H1 (cell line): ENCODE results near the gene SLC22A14. TPM values are rescaled to one million over a fixed set of nuclear protein-coding genes. Genes with fewer than 3 reads are reported as not detected.
"Not testable (repeated sequence)": the region's sequence is repeated elsewhere in the genome, so short reads cannot be mapped to it uniquely, and the experiment has no call there.

Experiments used
- CTCF ChIA-PET: fragments of 300-600 bp; sonication (Branson Sonifier 250); formaldehyde crosslinking; loops from one replicate; lab custom pipeline; 2021; ENCODE audit not compliant: partially characterized antibody; lab: Charles Lee
- POLR2A ChIA-PET: fragments of 300-600 bp; sonication (Branson Sonifier 250); formaldehyde crosslinking; loops from one replicate; lab custom pipeline; 2021; ENCODE audit warnings: inconsistent platforms; ENCODE audit not compliant: partially characterized antibody; lab: Charles Lee
- DNase-seq, 2 experiments: peaks; one replicate each; pipeline versions ENCODE4 v3.0.0 to v3.0.0-alpha.2; 2010 to 2022; ENCODE audit warnings: low spot score in 2 of 2, low read depth in 1 of 2, mixed read lengths in 1 of 2
- FAIRE-seq: peaks from 2 replicates; lab custom pipeline; 2011; peaks lifted over from hg19 to GRCh38; lab: Jason Lieb, UNC
- H2AFZ ChIP-seq: 2 replicates; pipeline ENCODE4 v1.8.1; 2012; ENCODE audit warnings: low read length, inconsistent platforms
- H2AK5ac ChIP-seq: 2 replicates; pipeline ENCODE4 v1.6.1; 2013; ENCODE audit warnings: low read depth, low read length
- H2BK120ac ChIP-seq: replicated peaks from 2 replicates; pipeline ENCODE3; 2013; ENCODE audit warnings: low read depth, low read length, inconsistent platforms
- H2BK12ac ChIP-seq: 2 replicates; pipeline ENCODE4 v1.6.1; 2013; ENCODE audit warnings: low read depth, low read length
- H2BK15ac ChIP-seq: 2 replicates; pipeline ENCODE4 v1.6.1; 2013; ENCODE audit warnings: low read length
- H2BK20ac ChIP-seq: 2 replicates; pipeline ENCODE4 v1.6.1; 2013; ENCODE audit warnings: low read length
- H2BK5ac ChIP-seq: 2 replicates; pipeline ENCODE4 v1.6.1; 2013; ENCODE audit warnings: low read depth, low read length
- H3K14ac ChIP-seq: 2 replicates; pipeline ENCODE4 v1.6.1; 2013; ENCODE audit warnings: inconsistent platforms; ENCODE audit not compliant: insufficient read length
- H3K18ac ChIP-seq: 2 replicates; pipeline ENCODE4 v1.6.1; 2013; ENCODE audit warnings: low read length; ENCODE audit errors: extremely low read depth
- H3K23ac ChIP-seq: 2 replicates; pipeline ENCODE4 v1.6.1; 2013; ENCODE audit warnings: inconsistent platforms; ENCODE audit not compliant: insufficient read length
- H3K23me2 ChIP-seq: 2 replicates; pipeline ENCODE4 v1.6.1; 2013; ENCODE audit warnings: low read depth, low read length
- H3K27ac ChIP-seq: 2 replicates; pipeline ENCODE4 v1.6.1; 2011; ENCODE audit warnings: low read depth, low read length, inconsistent platforms
- H3K27me3 ChIP-seq, 4 experiments: replicated peaks in 1 of 4; 1 replicate in 1 of 4; 2 replicates in 3 of 4; pipeline versions ENCODE4 v1.6.1 to v1.8.1; 2011 to 2013; ENCODE audit warnings: low read length in 3 of 4, mild to moderate bottlenecking in 3 of 4, inconsistent platforms in 2 of 4, mixed read lengths in 2 of 4, moderate library complexity in 1 of 4; ENCODE audit not compliant: control insufficient read depth in 3 of 4, insufficient read depth in 3 of 4; ENCODE audit errors: extremely low read depth in 1 of 4
- H3K36me3 ChIP-seq, 4 experiments: 2 replicates each; pipeline versions ENCODE4 v1.6.1 to v1.8.1; 2011 to 2013; ENCODE audit warnings: mild to moderate bottlenecking in 4 of 4, low read length in 3 of 4, moderate library complexity in 2 of 4, control low read depth in 1 of 4, inconsistent platforms in 1 of 4; ENCODE audit not compliant: insufficient read depth in 4 of 4, control insufficient read depth in 2 of 4
- H3K4ac ChIP-seq: replicated peaks from 2 replicates; pipeline ENCODE3; 2013; ENCODE audit warnings: low read length, low read depth, mixed read lengths, inconsistent platforms; ENCODE audit not compliant: insufficient read length
- H3K4me1 ChIP-seq, 4 experiments: replicated peaks in 1 of 4; 1 replicate in 1 of 4; 2 replicates in 3 of 4; pipeline versions ENCODE4 v1.6.1 to v1.8.1; 2011 to 2013; ENCODE audit warnings: low read length in 3 of 4, inconsistent platforms in 2 of 4, mixed read lengths in 1 of 4; ENCODE audit not compliant: insufficient read depth in 4 of 4, control insufficient read depth in 3 of 4
- H3K4me2 ChIP-seq, 2 experiments: 2 replicates each; pipeline versions ENCODE4 v1.6.1 to v1.8.1; 2011 to 2013; ENCODE audit warnings: low read depth in 2 of 2, low read length in 2 of 2, control low read depth in 1 of 2, inconsistent platforms in 1 of 2, mild to moderate bottlenecking in 1 of 2; ENCODE audit not compliant: insufficient read depth in 1 of 2
- H3K4me3 ChIP-seq, 4 experiments: fragments of 200-600, 300-600 bp in 1 of 4; sonication (generic), shearing (Covaris generic), sonication (Bioruptor Twin) in 1 of 4; 2 replicates each; pipeline versions ENCODE4 v1.5.1 to v1.8.1; 2011 to 2016; ENCODE audit warnings: low read length in 4 of 4, low read depth in 3 of 4, control low read depth in 2 of 4, inconsistent platforms in 2 of 4, mild to moderate bottlenecking in 2 of 4, mixed read lengths in 1 of 4, moderate library complexity in 1 of 4; ENCODE audit not compliant: insufficient read depth in 2 of 4; ENCODE audit errors: extremely low read depth in 1 of 4
- H3K56ac ChIP-seq: replicated peaks from 2 replicates; pipeline ENCODE3; 2013; ENCODE audit warnings: low read depth, mild to moderate bottlenecking, mixed read lengths, low read length, inconsistent platforms; ENCODE audit not compliant: insufficient read length
- H3K79me1 ChIP-seq: 2 replicates; pipeline ENCODE4 v1.6.1; 2013; ENCODE audit warnings: low read depth, low read length, control low read depth
- H3K79me2 ChIP-seq, 2 experiments: 2 replicates each; pipeline versions ENCODE4 v1.6.1 to v1.8.1; 2012 to 2013; ENCODE audit warnings: low read length in 2 of 2, mild to moderate bottlenecking in 2 of 2, inconsistent platforms in 1 of 2; ENCODE audit not compliant: insufficient read depth in 2 of 2, control insufficient read depth in 1 of 2
- H3K9ac ChIP-seq, 4 experiments: replicated peaks in 1 of 4; 1 replicate in 1 of 4; 2 replicates in 3 of 4; pipeline versions ENCODE4 v1.6.1 to v1.8.1; 2011 to 2013; ENCODE audit warnings: low read depth in 3 of 4, low read length in 3 of 4, control low read depth in 2 of 4, mild to moderate bottlenecking in 2 of 4, moderate library complexity in 2 of 4, inconsistent platforms in 1 of 4; ENCODE audit errors: extremely low read depth in 1 of 4
- H3K9me3 ChIP-seq, 2 experiments: 2 replicates each; pipeline versions ENCODE4 v1.6.1 to v1.8.1; 2012 to 2013; ENCODE audit warnings: mild to moderate bottlenecking in 2 of 2, moderate library complexity in 2 of 2, control low read depth in 1 of 2, inconsistent platforms in 1 of 2, low read depth in 1 of 2, low read length in 1 of 2, mixed read lengths in 1 of 2; ENCODE audit not compliant: insufficient read depth in 2 of 2
- H4K20me1 ChIP-seq, 2 experiments: replicated peaks in 1 of 2; 2 replicates each; pipeline versions ENCODE3 to v1.8.1; 2011 to 2013; ENCODE audit warnings: inconsistent platforms in 2 of 2, low read length in 2 of 2, mild to moderate bottlenecking in 1 of 2; ENCODE audit not compliant: insufficient read depth in 2 of 2, control insufficient read depth in 1 of 2
- H4K5ac ChIP-seq: 2 replicates; pipeline ENCODE4 v1.6.1; 2013; ENCODE audit warnings: low read length, low read depth, mixed read lengths, inconsistent platforms; ENCODE audit not compliant: insufficient read length
- H4K8ac ChIP-seq: 2 replicates; pipeline ENCODE4 v1.8.0; 2013; ENCODE audit warnings: mild to moderate bottlenecking, moderate library complexity, low read length, inconsistent platforms; ENCODE audit not compliant: insufficient read depth; ENCODE audit errors: extremely low read depth
- H4K91ac ChIP-seq: replicated peaks from 2 replicates; pipeline ENCODE3; 2013; ENCODE audit warnings: low read length, mixed read lengths, inconsistent platforms; ENCODE audit not compliant: insufficient read length
- WGBS, 2 experiments: shearing (Covaris generic) in 1 of 2; methylation state at CpG; one replicate each; pipeline versions ENCODE4 v1.1.6 to v1.1.7; 2013 to 2015; ENCODE audit warnings: low lambda C conversion rate in 2 of 2, mixed read lengths in 2 of 2, inconsistent platforms in 1 of 2, low coverage in 1 of 2, missing lambda C conversion rate in 1 of 2; ENCODE audit not compliant: insufficient replicate concordance in 2 of 2, insufficient coverage in 1 of 2, insufficient read length in 1 of 2; ENCODE audit errors: extremely low coverage in 1 of 2, missing lambda C conversion rate in 1 of 2; 5-methylcytosine and 5-hydroxymethylcytosine counted together
- polyA plus RNA-seq, 7 experiments: library from polyadenylated mRNA; depleted of rRNA in 3 of 7; stranded (reverse) in 5 of 7; unstranded in 2 of 7; fragments of >200 nt in 5 of 7; fragments of 200-250 nt in 2 of 7; gene quantifications; 1 replicate in 5 of 7; 2 replicates in 1 of 7; 4 replicates in 1 of 7; pipeline versions ENCODE4 v1.2.1 to v1.2.3, GENCODE V29; 2011 to 2013; ENCODE audit warnings: missing spikeins in 2 of 7, mixed read lengths in 2 of 7
- total RNA-seq: library from RNA; stranded (reverse); fragmentation: NEBNext Ultra II Directional; extraction: Animal tissue kit (Norgen Biotek cat#: 25700); gene quantifications from 2 replicates; pipeline ENCODE4 v1.2.1, GENCODE V29; 2021

Gene SLC22A14
- total and polyA plus RNA-seq, 2 of the 8 experiments (the other 6 are each of a cell fraction or from before 2014, with no cell fraction given) = 0.03 TPM; not detected in 1

DNA sequence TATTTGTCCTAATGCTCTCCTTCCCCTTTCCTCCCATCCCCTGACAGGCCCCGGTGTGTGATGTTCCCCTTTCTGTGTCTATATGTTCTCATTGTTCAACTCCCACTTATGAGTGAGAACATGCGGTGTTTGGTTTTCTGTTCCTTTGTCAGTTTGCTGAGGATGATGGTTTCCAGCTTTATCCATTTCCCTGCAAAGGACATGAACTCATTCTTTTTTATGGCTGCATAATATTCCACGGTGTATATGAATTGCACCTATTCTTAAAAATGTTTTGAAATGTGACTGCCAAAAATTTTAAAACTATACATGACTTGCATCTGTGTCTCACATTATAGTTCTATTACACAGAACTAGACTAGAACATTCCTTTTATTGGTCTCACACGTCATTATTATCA is 38.5 kb downstream of the SLC22A14 start:
- H4K91ac ChIP-seq, H2AFZ ChIP-seq, H3K56ac ChIP-seq, H3K23me2 ChIP-seq, H3K4me1 ChIP-seq, H3K9ac ChIP-seq, H3K36me3 ChIP-seq, H3K27me3 ChIP-seq, H3K79me1 ChIP-seq, H4K8ac ChIP-seq, H2BK5ac ChIP-seq, POLR2A ChIA-PET, H3K79me2 ChIP-seq, FAIRE-seq, H2BK20ac ChIP-seq, H3K14ac ChIP-seq, H2AK5ac ChIP-seq, H2BK120ac ChIP-seq, H3K9me3 ChIP-seq, H3K18ac ChIP-seq, H4K20me1 ChIP-seq, H3K23ac ChIP-seq, H3K27ac ChIP-seq, H3K4ac ChIP-seq, H2BK12ac ChIP-seq, H2BK15ac ChIP-seq, H3K4me3 ChIP-seq, H3K4me2 ChIP-seq, DNase-seq, H4K5ac ChIP-seq: not testable (repeated sequence)
- WGBS, 2 experiments = 87% methylated on average over 4 of the region's 4 CpGs; no CpG with 5 or more reads in 1 of the 2 experiments
- CTCF ChIA-PET = interaction anchor here (0.6 to 1.4 kb wide), 5 partner anchors 7 to 816 kb away, joined by 3 to 5 read pairs (median 3); no protein-coding TSS in a partner anchor
